ENCODE results near the gene NSG2.

The NSG2 gene

DNA sequence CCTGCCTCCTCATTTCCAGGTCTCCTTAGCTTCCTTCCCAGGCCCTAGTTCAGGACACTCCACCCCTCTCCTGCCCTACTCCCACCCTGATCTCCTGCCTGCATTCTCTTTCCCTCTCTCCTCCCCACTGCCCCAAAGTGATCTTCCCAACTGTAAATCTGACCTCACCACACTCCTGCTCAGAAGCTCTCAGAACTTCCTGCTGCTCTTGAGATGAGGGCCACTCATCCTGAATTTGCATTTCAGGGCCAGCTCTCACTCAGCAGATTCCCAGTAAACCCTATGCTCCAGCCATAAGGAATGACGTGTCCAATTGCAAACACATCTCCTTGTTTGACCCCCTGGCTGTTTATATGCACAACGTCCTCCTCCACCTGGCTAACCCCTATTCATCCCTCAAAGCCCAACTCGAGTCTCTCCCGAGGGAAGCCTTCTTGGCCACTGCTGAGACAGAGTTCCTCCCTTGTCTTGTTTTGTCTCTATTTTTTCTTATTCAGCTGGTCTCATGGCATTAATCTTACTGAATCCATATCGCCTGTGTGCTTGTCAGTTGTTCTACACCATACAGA lies 95.0 kb downstream of the NSG2 start:
- no peak overlapping the region for H3K4me3 ChIP-seq (replicated peaks; ENCODE audit: insufficient read depth, low read length)
- TF ChIP-seq, protein P1, sequence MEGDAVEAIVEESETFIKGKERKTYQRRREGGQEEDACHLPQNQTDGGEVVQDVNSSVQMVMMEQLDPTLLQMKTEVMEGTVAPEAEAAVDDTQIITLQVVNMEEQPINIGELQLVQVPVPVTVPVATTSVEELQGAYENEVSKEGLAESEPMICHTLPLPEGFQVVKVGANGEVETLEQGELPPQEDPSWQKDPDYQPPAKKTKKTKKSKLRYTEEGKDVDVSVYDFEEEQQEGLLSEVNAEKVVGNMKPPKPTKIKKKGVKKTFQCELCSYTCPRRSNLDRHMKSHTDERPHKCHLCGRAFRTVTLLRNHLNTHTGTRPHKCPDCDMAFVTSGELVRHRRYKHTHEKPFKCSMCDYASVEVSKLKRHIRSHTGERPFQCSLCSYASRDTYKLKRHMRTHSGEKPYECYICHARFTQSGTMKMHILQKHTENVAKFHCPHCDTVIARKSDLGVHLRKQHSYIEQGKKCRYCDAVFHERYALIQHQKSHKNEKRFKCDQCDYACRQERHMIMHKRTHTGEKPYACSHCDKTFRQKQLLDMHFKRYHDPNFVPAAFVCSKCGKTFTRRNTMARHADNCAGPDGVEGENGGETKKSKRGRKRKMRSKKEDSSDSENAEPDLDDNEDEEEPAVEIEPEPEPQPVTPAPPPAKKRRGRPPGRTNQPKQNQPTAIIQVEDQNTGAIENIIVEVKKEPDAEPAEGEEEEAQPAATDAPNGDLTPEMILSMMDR (IDR thresholded peaks at IDR 0.05; ENCODE audit: insufficient read depth, low read length) = no peak
- TF ChIP-seq, protein P2, sequence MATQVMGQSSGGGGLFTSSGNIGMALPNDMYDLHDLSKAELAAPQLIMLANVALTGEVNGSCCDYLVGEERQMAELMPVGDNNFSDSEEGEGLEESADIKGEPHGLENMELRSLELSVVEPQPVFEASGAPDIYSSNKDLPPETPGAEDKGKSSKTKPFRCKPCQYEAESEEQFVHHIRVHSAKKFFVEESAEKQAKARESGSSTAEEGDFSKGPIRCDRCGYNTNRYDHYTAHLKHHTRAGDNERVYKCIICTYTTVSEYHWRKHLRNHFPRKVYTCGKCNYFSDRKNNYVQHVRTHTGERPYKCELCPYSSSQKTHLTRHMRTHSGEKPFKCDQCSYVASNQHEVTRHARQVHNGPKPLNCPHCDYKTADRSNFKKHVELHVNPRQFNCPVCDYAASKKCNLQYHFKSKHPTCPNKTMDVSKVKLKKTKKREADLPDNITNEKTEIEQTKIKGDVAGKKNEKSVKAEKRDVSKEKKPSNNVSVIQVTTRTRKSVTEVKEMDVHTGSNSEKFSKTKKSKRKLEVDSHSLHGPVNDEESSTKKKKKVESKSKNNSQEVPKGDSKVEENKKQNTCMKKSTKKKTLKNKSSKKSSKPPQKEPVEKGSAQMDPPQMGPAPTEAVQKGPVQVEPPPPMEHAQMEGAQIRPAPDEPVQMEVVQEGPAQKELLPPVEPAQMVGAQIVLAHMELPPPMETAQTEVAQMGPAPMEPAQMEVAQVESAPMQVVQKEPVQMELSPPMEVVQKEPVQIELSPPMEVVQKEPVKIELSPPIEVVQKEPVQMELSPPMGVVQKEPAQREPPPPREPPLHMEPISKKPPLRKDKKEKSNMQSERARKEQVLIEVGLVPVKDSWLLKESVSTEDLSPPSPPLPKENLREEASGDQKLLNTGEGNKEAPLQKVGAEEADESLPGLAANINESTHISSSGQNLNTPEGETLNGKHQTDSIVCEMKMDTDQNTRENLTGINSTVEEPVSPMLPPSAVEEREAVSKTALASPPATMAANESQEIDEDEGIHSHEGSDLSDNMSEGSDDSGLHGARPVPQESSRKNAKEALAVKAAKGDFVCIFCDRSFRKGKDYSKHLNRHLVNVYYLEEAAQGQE (IDR thresholded peaks at IDR 0.05; ENCODE audit: insufficient replicate concordance, low read depth) = no peak
- no peak for TF ChIP-seq GABPA (IDR thresholded peaks at IDR 0.05; ENCODE audit: low read depth)
- no peak for TF ChIP-seq POLR2AphosphoS5 (IDR thresholded peaks at IDR 0.05; ENCODE audit: low read depth)
- TF ChIP-seq SPI1 (IDR thresholded peaks at IDR 0.05; ENCODE audit: borderline replicate concordance, low read depth) = no peak
- no peaks in the 10 kb centered on the region for H3K27me3 ChIP-seq (ENCODE audit: insufficient read depth, poor library complexity, severe bottlenecking)
- no peak for DNase-seq (ENCODE audit: low read depth in 1 of 2, low spot score in 1 of 2)
- H3K27ac ChIP-seq (replicated peaks) = no peak overlapping the region

DNA sequence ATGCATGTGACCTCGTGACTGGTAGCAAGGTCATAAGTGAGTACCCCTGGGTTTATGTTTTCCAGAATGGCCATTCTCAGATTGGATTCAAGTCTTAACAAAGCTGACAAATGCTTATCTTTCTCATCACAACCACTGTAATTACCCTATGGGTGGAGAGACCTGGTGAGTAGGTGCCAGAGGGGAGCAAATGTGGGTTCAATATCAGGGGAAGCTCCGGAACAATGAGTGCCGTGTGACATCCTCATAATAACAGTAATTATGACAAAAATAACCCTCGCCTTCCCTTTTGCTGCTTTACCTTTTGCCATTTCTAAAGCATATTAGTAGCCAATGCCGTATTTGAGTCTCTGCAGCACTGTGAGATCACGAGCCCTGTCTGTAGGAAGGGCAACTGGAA lies 95.9 kb downstream of the NSG2 start:
- DNase-seq (ENCODE audit: low read depth in 1 of 2, low spot score in 1 of 2) = no peak
- TF ChIP-seq GABPA (IDR thresholded peaks at IDR 0.05; ENCODE audit: low read depth) (no peak), SPI1 (IDR thresholded peaks at IDR 0.05; ENCODE audit: borderline replicate concordance, low read depth) (no peak)
- TF ChIP-seq, protein P2 (IDR thresholded peaks at IDR 0.05; ENCODE audit: insufficient replicate concordance, low read depth) = no peak
- TF ChIP-seq, protein P1 (IDR thresholded peaks at IDR 0.05; ENCODE audit: insufficient read depth, low read length) = no peak
- no peak overlapping the region for H3K27ac ChIP-seq (replicated peaks)
- H3K4me3 ChIP-seq (replicated peaks; ENCODE audit: insufficient read depth, low read length) = no peak overlapping the region
- no peaks in the 10 kb centered on the region for H3K27me3 ChIP-seq (ENCODE audit: insufficient read depth, poor library complexity, severe bottlenecking)

DNA sequence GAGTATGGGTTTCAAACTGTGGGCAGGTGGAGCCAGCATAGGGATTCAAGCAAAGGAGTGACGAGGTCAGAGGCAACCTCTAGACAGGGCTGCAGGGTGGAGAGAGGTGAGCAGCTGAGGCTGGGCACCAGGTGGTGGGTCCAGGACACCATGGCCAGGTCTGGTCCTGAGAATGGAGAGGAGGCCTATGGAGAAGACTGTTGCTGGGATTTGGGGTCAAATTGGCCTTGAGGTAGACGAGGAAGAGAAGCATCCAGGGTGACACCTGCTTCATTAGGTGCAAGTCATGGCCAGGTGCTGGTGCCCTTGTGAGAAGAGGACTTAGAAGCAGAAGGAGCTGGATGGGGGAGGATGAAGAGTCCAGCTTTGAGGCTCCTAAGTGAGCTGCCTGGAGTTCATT lies 99.6 kb downstream of the NSG2 start:
- DNase-seq (ENCODE audit: low read depth in 1 of 2, low spot score in 1 of 2) = no peak
- TF ChIP-seq, protein P1 (IDR thresholded peaks at IDR 0.05; ENCODE audit: insufficient read depth, low read length) = no peak
- TF ChIP-seq, protein P2 (IDR thresholded peaks at IDR 0.05; ENCODE audit: insufficient replicate concordance, low read depth) = no peak
- TF ChIP-seq GABPA (IDR thresholded peaks at IDR 0.05; ENCODE audit: low read depth) = no peak
- H3K27ac ChIP-seq (replicated peaks) = no peak overlapping the region
- no peak overlapping the region for H3K4me3 ChIP-seq (replicated peaks; ENCODE audit: insufficient read depth, low read length)
- no peaks in the 10 kb centered on the region for H3K27me3 ChIP-seq (ENCODE audit: insufficient read depth, poor library complexity, severe bottlenecking)

Data from HL-60 (cell line).